H7 (cell line): Measurements from ENCODE around the gene NHERF1. TPM values are rescaled to one million over a fixed set of nuclear protein-coding genes. Genes with fewer than 3 reads are reported as not detected.

Source experiments
- DNase-seq: peaks from one replicate; pipeline ENCODE4 v3.0.0; 2012
- H3K27me3 ChIP-seq: 2 replicates; pipeline ENCODE4 v1.6.0; 2011; ENCODE audit warnings: mild to moderate bottlenecking, low read length; ENCODE audit not compliant: control insufficient read depth, insufficient read depth
- H3K36me3 ChIP-seq: replicated peaks from 2 replicates; pipeline ENCODE4 v1.5.1; 2011; ENCODE audit warnings: low read length; ENCODE audit not compliant: control insufficient read depth, insufficient read depth
- H3K4me3 ChIP-seq: 2 replicates; pipeline ENCODE4 v1.5.1; 2011; ENCODE audit warnings: low read depth, mild to moderate bottlenecking, control low read depth, low read length, moderate library complexity; ENCODE audit not compliant: insufficient read depth
- total RNA-seq: library from RNA; depleted of rRNA; stranded (reverse); fragments of >200 nt; shearing (Covaris generic); gene quantifications from 2 replicates; pipeline ENCODE4 v1.2.3, GENCODE V29; 2014

Gene NHERF1
- total RNA-seq, 1 experiment from 2014 or later, result 79.1 TPM

DNA sequence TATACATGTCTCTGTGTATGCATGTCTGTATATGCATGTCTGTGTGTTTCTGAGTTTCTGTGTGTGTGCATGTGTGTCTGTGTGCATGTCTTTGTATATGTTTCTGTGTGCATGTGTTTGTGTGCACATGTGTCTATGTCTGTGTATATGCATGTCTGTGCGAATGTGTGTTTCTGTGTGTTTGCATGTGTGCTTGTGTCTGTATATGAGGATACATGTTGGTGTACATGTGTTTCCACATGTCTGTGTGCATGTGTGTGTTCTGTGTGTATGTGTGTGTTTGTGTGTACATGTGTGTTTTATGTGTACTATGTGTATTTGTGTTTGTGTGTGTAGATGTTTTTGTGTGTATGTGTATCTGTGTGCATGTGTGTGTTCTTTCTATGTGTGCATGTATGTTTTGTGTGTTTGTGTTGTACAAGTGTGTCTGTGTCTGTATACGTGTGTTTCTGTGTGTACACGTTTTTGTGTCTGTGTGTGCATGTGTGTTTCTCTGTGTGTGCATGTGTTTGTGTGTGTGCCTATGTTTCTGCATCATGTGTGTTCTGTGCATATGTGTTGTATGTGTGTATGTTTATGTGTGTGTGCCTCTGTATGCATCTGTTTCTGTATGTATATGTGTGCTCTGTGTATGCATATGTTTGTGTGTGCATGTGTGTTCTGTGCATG is 20.3 kb upstream of the NHERF1 start:
- no peaks in the 10 kb centered on the region for H3K36me3 ChIP-seq
- DNase-seq, result no peak
- H3K4me3 ChIP-seq, result no peak overlapping the region
- H3K27me3 ChIP-seq, result no peaks in the 10 kb centered on the region; the same call in 1 of the 2 replicates

DNA sequence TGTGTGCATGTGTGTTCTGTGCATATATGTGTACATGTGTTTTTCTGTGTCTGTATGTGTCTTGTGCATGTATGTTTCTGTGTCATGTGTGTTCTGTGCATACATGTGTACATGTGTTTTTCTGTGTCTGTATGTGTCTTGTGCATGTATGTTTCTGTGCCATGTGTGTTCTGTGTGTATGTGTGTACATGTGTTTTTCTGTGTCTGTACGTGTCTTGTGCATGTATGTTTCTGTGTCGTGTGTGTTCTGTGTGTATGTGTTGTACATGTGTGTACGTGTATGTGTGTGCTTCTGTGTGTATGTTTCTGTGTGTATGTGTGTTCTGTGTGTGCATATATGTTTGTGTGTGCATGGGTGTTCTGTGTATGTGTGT is 19.7 kb upstream of the NHERF1 start:
- H3K27me3 ChIP-seq, result peaks cover 3% of the 10 kb centered on the region; the same call in 1 of the 2 replicates
- no peak for DNase-seq
- no peak overlapping the region for H3K4me3 ChIP-seq
- H3K36me3 ChIP-seq, result no peaks in the 10 kb centered on the region

DNA sequence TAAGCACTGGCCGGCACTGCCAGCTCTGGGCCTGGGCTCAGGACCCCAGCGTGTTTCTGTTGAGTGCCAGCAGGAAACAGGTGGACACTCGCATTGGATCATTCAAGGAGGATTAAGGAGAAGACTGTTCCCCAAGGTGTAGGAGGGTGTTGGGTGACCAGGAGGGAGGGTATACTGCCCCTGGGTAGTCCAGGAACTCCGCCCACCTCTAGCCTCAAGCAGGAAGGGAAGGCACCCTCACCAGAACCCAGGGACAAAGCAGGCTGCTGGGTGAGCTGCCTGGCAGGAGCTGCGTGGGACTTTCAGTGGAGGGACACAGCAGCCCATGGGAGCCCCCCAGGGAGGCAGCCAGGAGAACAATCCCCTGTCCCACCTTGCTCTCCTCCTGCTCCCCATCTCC is 19.1 kb upstream of the NHERF1 start:
- no peak overlapping the region for H3K4me3 ChIP-seq
- no peak for DNase-seq
- H3K36me3 ChIP-seq, result no peaks in the 10 kb centered on the region
- H3K27me3 ChIP-seq, result peaks cover 7% of the 10 kb centered on the region

DNA sequence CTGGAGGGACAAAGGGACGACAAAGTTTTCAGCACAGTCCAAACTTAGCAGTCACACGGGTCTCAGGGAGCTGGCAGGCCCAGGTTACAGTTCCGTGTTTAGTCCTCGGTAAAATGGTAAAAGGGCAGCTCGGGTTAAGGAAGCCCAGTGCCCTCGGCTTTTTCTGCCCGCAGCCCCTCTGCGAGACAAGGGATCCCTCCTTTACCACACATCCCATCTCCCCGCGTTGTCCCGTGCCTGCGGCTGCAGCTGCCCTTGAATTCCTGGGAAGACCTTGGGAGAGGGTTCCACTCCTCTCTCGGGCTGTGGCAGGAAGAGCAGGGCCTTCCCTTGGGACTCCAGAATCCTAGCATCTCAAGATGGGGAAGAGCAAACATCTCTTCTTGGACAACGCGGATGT is 18.6 kb upstream of the NHERF1 start:
- Histone ChIP-seq H3K4me3 (no peak overlapping the region), H3K36me3 (no peaks in the 10 kb centered on the region), H3K27me3 (peaks cover 7% of the 10 kb centered on the region)
- peak; percentile 21 for DNase-seq

DNA sequence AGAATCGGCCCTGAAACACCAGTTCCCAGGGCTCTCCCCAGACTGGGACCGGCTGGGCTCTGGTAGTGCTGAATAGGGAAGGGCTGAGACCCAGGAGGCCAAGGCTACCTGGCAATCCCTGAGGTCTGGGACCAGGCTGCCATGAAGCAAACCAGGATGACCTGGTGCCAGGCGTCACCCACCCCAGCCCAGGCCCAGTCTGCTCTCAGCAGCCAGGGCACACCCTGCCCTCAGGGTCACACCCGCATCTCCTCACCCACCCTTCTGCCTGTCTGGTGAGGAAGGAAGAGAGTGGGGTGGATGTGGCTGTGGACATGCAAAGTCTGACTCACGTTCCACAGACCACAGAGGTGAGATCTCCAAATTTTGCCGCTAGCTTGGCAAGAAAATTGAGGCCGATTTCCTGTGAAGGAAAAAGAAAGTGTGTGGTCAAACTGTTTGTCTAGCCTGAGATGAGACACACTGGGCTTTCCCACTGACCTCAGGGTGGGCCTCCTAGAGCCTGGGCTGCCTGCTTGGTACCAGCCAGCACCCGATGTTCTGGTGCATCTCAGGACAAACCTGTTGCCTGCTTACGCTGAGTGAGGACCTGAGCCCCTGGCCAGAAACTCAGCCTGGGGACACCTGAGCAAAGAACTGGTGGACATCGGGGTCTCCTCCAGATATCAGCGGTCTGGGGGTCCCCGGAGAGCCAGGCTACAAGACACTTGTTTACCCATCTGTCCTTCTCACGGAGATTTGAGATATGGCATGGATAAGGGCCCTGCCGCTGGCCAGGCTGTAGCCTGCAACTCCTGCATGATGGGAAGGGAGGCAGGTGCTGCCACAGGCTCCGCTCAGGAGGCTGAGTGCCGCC is 17.7 kb upstream of the NHERF1 start:
- DNase-seq, result no peak
- peaks cover 11% of the 10 kb centered on the region for H3K27me3 ChIP-seq
- no peak overlapping the region for H3K4me3 ChIP-seq
- no peaks in the 10 kb centered on the region for H3K36me3 ChIP-seq

DNA sequence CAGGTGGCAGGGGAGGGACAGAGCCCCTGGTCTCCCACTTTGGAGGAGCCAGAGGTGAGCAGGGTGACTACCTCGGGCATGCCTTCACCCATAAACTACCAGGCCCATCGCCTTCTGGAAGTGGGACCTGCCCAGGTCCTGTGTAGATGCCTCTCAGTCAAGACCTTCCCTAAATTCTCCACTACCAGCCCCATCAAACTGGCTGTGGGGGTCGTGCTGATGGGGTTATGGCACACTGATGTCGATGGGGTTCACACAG is 17.2 kb upstream of the NHERF1 start:
- Histone ChIP-seq H3K4me3 (no peak overlapping the region), H3K27me3 (peaks cover 11% of the 10 kb centered on the region), H3K36me3 (no peaks in the 10 kb centered on the region)
- DNase-seq, result no peak

DNA sequence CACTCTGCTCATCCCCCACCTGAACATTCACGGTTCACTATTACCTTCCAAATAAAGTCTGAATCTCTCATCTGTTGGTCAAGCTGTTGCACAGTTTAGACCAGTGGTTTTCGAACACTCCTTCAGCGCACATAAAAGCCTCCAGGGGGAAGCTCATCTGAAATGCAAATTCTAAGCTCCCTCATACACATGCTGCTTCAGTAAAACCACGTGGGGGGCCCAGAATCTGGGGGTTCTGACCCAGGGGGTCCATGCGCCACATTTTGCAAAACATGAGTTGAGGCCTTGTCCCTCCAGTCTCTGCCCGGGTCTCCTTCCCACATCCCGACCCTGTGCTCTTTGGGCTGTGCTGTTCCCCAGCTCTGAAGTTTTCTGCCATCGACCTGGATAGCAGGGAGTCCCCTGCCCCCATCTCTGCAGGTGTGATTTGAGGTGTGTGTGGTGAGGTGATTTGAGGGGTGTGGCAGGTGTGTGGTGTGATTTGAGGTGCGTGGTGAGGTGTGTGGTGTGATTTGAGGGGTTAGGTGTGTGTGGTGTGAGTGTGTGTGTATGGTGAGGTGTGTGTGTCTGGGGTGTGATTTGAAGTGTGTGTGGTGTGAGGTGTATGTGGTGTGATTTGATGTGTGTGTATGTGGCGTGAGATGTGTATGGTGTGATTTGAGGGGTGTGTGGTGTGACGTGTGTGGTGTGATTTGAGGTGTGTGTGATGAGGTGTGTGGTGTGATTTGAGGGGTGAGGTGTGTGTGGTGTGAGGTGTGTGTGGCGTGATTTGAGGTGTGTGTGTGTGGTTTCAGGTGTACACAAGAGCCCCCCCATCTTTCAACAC is 16.2 kb upstream of the NHERF1 start:
- no peak for DNase-seq
- Histone ChIP-seq H3K36me3 (no peaks in the 10 kb centered on the region), H3K4me3 (no peak overlapping the region), H3K27me3 (peaks cover 16% of the 10 kb centered on the region)

DNA sequence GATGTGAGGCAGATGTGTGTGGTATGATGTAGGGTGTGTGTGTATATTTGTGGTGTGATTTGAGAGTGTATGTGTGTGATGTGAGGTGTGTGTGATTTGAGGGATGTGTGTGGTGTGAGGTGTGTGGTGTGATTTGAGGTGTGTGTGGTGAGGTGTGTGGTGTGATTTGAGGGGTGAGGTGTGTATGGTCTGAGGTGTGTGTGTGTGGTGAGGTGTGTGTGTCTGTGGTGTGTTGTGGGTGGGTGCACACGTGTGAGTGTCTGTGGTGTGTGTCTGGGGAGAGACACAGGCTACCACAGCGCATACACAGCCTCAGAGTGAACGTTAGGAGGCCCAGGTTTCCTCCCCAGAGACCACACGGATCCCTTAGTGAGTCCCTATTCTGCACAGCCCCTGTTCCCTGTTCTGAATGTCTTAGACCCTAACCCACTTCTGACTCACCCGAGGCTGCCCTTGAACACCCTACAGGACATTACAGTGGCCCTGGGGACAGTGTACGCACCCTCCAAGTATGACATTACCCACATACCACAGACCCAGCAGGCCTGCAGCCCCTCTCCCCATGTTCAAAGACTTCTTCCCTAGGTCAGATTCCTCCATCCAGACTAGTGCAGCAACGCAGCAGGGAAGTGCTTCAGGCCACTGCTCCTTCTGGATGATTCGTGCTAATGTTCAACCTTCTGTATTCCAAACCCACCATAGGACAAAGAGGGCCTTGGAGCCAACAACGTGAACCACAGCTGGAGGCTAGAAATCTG is 14.9 kb upstream of the NHERF1 start:
- no peak for DNase-seq
- Histone ChIP-seq H3K27me3 (peaks cover 22% of the 10 kb centered on the region), H3K4me3 (no peak overlapping the region), H3K36me3 (no peaks in the 10 kb centered on the region)

DNA sequence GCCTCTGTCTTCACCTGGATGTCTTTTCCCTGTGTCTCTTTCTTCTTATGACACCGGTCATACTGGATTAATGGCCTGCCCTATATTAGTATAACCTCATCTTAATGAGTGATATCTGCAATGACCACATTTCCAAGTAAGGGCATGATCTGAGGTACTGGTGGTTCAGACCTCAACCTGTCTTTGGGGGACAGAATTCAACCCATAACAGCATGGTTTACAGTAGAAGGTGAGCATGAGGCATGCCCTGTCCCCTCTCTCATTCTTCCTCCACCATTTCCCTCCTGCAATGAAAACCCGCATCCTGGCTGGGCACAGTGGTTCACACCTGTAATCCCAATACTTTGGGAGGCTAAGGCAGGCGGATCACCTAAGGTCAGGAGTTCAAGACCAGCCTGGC is 14.2 kb upstream of the NHERF1 start:
- no peaks in the 10 kb centered on the region for H3K36me3 ChIP-seq
- H3K4me3 ChIP-seq, result no peak overlapping the region
- H3K27me3 ChIP-seq, result peaks cover 22% of the 10 kb centered on the region
- DNase-seq, result no peak

DNA sequence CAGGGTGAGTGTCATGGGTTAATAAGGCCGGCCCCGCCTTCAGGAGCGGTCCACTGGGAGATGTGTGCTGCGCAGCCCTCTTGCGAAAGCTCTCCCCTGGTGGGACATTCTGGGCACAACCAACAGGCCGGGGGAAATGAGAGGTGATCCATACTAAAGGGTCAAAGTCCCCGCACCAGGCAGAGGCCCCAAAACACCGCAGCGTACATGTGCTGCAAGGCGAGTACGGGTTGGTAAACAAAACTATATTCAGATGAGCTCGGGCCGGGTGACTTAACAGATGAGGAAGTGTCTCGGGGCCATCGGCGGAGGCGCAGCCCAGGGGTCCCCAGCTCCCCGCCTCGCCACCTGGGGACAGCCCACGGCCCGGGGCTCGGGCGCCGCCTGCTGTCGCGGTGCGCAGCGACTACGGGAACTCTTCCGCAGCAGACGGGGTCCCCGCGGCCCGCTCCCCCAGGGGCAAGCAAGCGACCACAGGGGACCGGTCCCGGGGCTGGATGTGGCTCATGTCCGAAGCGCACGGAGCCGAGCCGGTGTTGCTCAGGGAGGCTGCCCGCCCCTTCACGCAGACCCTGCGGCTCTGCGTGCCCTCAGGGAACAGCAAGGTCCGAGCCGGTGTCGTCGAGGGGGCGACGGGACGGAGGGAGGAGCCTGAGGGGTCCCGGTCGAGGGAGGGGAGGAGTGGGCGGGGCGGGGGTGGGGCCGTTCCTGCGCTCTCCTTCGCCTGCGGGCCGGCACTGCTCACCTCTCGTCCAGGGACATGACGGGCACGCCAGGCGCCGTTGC is 11.7 kb upstream of the NHERF1 start, which contains the start of gene RAB37:
Gene RAB37, plus strand, starts transcription at position 744 of the 786 bp plus-strand sequence. Its CDS starts 17 bp downstream, at position 761.
- Histone ChIP-seq H3K36me3 (no peaks in the 10 kb centered on the region), H3K27me3 (peaks cover 22% of the 10 kb centered on the region), H3K4me3 (peak within 1 kb of the TSS; percentile 67)
- DNase-seq, result peak; percentile 97

DNA sequence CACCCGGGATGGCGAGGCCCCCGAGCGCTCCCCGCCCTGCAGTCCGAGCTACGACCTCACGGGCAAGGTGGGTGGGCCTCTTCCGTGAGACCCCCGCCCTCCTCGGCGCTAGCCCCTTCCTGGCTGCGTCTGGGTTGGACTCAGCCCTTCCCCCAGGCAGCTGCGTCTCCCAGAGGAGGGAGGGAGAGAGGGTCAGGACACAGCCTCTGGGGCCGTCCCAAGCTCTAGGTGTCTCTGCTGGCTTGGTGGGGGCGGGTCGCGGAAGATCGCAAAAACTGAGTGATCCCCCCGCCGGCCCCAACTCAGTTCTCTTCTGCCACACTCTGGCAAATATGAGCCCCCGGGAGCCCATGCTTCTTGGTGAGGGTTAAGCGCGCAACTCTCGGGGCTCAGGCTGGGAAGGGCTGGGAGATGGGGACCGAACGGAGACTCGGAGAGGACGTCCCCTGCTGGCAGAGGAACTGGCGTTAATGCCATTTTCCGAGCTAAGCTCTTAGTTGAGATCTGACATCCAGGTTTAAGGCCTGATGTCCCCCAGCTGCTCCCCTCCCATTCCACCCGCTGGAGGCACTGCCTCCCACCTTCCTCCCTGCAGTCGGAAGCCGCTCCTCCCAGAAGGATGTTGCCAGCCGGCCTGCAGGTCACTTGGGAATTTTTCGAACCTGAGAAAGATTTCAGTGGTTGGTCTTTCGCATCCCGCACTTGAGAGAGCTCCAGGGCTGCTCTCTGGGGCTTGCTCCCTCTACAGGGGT is 11.0 kb upstream of the NHERF1 start:
- Histone ChIP-seq H3K4me3 (peak overlapping the region; percentile 67), H3K27me3 (peaks cover 22% of the 10 kb centered on the region), H3K36me3 (no peaks in the 10 kb centered on the region)
- DNase-seq, result peak; percentile 92

DNA sequence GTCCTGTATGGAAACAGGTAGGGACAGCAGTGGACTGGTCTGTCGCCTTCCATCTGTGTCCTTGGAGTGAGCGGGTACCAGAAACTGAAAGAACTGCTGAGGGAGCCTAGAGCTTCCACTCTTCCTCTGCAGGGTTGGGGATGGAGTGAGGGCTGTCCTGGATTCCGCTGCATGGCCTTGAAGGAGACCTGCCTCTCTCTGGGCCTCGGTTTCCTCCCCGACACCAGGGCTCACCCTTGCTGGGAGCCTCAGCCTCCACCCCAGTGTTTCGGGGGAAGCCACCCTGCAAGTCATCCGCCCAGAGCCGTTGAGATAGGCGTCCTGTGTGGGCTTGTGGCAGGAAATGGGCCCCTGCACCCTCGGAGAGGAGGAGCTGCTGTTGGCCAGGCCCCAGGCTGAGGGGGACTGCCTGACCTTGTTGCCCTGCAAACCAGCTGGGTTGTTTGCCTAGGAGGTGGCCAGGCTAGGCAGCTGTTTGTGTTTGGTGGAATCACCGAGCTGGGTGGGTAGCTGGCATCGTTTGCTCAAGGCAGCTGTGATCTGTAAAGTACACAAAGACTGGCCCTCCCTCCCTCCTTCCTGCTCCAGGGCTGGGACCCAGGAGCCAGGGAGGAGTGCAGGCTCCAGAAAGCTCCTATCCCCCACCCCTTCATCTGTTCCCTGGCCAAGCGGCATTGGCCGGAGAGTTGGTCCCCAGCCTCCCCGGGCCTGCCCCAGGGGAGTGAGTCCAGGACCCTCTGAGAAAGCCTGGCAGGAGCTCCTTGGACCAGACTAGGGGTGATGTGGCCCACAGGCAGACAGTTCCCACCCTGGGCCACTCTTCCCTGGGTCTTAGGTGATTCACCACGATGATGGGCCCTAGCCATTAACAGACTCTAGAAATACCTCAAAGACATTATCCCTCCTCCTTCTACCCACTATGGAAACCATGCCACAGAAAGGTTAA is 10.1 kb upstream of the NHERF1 start:
- peaks cover 21% of the 10 kb centered on the region for H3K27me3 ChIP-seq
- DNase-seq, result peak; percentile 50
- no peaks in the 10 kb centered on the region for H3K36me3 ChIP-seq
- H3K4me3 ChIP-seq, result peak overlapping the region; percentile 67; the same call in 1 of the 2 replicates
